Measurements from ENCODE around the gene BCL6.

GRCh38 chr3:187778726-187779125, 33.5 kb upstream of the BCL6 start:
- TF ChIP-seq REST (IDR thresholded peaks at IDR 0.05; ENCODE audit: unreplicated experiment) (no peak), CTCF (conservative IDR thresholded peaks at IDR 0.05; ENCODE audit: low read depth in 2 of 2) (no peak), POLR2AphosphoS5 (IDR thresholded peaks at IDR 0.05; ENCODE audit: low read depth) (no peak), JUNB (IDR thresholded peaks at IDR 0.05; ENCODE audit: unreplicated experiment) (no peak), EZH2phosphoT487 (IDR thresholded peaks at IDR 0.05; ENCODE audit: unreplicated experiment) (no peak), CREB1 (CRISPR knock-in tag; IDR thresholded peaks at IDR 0.05; ENCODE audit: low read depth) (no peak), NANOG (IDR thresholded peaks at IDR 0.05; ENCODE audit: borderline replicate concordance) (no peak)
